MCF 10A (cell line): ENCODE measurements around the gene FOXR1. TPM values are rescaled to one million over a fixed set of nuclear protein-coding genes. Genes with fewer than 3 reads are reported as not detected.

Source experiments
- BruUV-seq: library from RNA; stranded (reverse); fragments of 400-500 nt; replicated peaks from 2 replicates; lab custom pipeline; 2021; lab: Mats Ljungman, UMichigan
- CTCF ChIA-PET: fragments of 300-600 bp; sonication (Branson Sonifier 250); formaldehyde crosslinking; extraction: SDS; loops from one replicate; lab custom pipeline; 2021; ENCODE audit warnings: antibody characterized with exemption, inconsistent platforms; lab: Yijun Ruan, JAX
- POLR2A ChIA-PET: fragments of 300-600, 350-650 bp; sonication (Branson Sonifier 250); formaldehyde crosslinking; extraction: SDS; loops from one replicate; lab custom pipeline; 2020; ENCODE audit warnings: antibody characterized with exemption, inconsistent platforms; lab: Yijun Ruan, JAX
- DNase-seq: peaks from one replicate; pipeline ENCODE4 v3.0.0-alpha.2; 2018; ENCODE audit not compliant: unreplicated experiment
- H3K27ac Mint-ChIP-seq: one replicate; pipeline ENCODE4 v1.8.0; 2022; ENCODE audit warnings: mild to moderate bottlenecking, low read depth, mixed read lengths; ENCODE audit not compliant: unreplicated experiment
- H3K27me3 Mint-ChIP-seq: one replicate; pipeline ENCODE4 v1.8.0; 2022; ENCODE audit warnings: mixed read lengths; ENCODE audit not compliant: insufficient read depth, unreplicated experiment
- H3K36me3 Mint-ChIP-seq: one replicate; pipeline ENCODE4 v1.8.0; 2022; ENCODE audit warnings: mild to moderate bottlenecking, moderate library complexity, mixed read lengths; ENCODE audit not compliant: insufficient read depth, unreplicated experiment
- H3K4me1 Mint-ChIP-seq: one replicate; pipeline ENCODE4 v1.8.0; 2022; ENCODE audit warnings: mixed read lengths; ENCODE audit not compliant: insufficient read depth, unreplicated experiment
- H3K4me3 Mint-ChIP-seq: one replicate; pipeline ENCODE4 v1.8.0; 2022; ENCODE audit warnings: mild to moderate bottlenecking, moderate library complexity, mixed read lengths; ENCODE audit not compliant: unreplicated experiment
- H3K9me3 Mint-ChIP-seq: one replicate; pipeline ENCODE4 v1.8.0; 2022; ENCODE audit warnings: mixed read lengths; ENCODE audit not compliant: unreplicated experiment
- intact Hi-C: fragments of 100-400 bp; cut with micrococcal nuclease; formaldehyde crosslinking; loops from 2 replicates; pipeline ENCODE4 v1.14.1; 2022
- total RNA-seq: library from RNA; stranded (reverse); gene quantifications from 2 replicates; pipeline ENCODE4 v1.2.3, GENCODE V29; 2022
- TF ChIP-seq, protein P1 (sequence below): fragments of 200-600 bp; IDR thresholded peaks from one replicate; pipeline ENCODE4 v1.8.0; 2022; ENCODE audit warnings: antibody characterized with exemption, mild to moderate bottlenecking; ENCODE audit not compliant: unreplicated experiment

The FOXR1 gene
- total RNA-seq, 1 experiment from 2014 or later = not detected

DNA sequence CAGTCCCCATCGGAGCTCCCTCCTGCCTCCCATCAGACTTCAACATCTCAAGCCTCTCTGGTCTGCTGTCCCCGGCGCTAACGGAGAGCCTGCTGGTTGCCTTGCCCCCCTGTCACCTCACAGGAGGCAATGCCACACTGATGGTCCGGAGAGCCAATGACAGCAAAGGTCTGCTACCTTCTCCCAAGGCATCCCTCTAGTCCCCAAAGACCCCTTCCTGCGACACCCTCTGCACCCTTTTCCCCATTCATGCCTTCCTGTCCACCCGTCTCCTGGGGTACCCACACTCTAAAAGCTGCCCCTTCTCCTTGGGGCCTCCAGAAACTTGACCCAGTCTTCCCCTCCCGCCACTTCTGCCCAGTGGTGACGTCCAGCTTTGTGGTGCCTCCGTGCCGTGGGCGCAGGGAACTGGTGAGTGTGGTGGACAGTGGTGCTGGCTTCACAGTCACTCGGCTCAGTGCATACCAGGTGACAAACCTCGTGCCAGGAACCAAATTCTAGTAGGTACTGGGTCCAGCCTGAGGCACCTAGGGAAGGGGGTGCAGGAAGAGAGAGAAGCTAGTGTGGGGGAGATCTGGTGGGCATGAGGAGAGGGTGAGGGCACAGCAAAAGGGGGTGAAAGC is 14.6 kb upstream of the FOXR1 start:
- no peak for DNase-seq
- intact Hi-C loops = loop anchor here (1.0 to 5.0 kb wide), 6 partner anchors 28 to 350 kb away; partner anchors contain the start of gene PHLDB1
- no peak overlapping the region for H3K27ac Mint-ChIP-seq
- H3K36me3 Mint-ChIP-seq = no peaks in the 10 kb centered on the region
- no peaks in the 10 kb centered on the region for H3K9me3 Mint-ChIP-seq
- H3K27me3 Mint-ChIP-seq = peaks cover 12% of the 10 kb centered on the region
- peaks cover 8% of the 10 kb centered on the region for H3K4me1 Mint-ChIP-seq
- POLR2A ChIA-PET = interaction anchor here (0.6 to 1.7 kb wide), 3 partner anchors 13 to 166 kb away, joined by 3 to 4 read pairs (median 4); partner anchors contain the start of gene DDX6
- BruUV-seq = no TSS peak
- no peak overlapping the region for H3K4me3 Mint-ChIP-seq
- TF ChIP-seq, protein P1, sequence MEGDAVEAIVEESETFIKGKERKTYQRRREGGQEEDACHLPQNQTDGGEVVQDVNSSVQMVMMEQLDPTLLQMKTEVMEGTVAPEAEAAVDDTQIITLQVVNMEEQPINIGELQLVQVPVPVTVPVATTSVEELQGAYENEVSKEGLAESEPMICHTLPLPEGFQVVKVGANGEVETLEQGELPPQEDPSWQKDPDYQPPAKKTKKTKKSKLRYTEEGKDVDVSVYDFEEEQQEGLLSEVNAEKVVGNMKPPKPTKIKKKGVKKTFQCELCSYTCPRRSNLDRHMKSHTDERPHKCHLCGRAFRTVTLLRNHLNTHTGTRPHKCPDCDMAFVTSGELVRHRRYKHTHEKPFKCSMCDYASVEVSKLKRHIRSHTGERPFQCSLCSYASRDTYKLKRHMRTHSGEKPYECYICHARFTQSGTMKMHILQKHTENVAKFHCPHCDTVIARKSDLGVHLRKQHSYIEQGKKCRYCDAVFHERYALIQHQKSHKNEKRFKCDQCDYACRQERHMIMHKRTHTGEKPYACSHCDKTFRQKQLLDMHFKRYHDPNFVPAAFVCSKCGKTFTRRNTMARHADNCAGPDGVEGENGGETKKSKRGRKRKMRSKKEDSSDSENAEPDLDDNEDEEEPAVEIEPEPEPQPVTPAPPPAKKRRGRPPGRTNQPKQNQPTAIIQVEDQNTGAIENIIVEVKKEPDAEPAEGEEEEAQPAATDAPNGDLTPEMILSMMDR = no peak
- CTCF ChIA-PET = interaction anchor here (0.6 to 2.7 kb wide), 25 partner anchors 9 to 363 kb away, joined by 3 to 18 read pairs (median 4); no protein-coding TSS in a partner anchor

DNA sequence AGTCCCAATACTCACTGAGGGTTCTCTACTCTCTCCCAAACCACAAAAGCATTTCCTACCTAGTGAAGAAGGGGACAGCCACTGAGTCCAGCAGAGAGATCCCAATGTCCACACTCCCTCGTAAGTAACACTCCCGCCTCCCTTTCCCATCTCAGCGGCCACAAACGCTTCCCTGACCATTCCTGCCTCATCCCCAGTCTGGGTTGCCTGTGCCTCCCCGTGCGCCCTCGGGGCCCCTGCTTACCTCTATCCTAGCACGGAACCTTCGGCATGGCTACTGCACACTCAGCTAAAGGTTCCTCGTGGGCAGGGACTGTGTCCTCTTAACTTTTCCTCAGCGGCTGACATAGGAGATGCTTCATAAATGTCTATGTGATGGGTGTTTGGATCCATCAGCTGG is 14.0 kb upstream of the FOXR1 start:
- ChIA-PET CTCF (interaction anchor here (0.6 to 2.7 kb wide), 24 partner anchors 9 to 362 kb away, joined by 3 to 18 read pairs (median 4); no protein-coding TSS in a partner anchor), POLR2A (interaction anchor here (1.4 to 1.7 kb wide), 2 partner anchors 29 to 167 kb away, joined by 4 read pairs; partner anchors contain the start of gene DDX6)
- H3K4me1 Mint-ChIP-seq = peaks cover 8% of the 10 kb centered on the region
- no peaks in the 10 kb centered on the region for H3K9me3 Mint-ChIP-seq
- H3K27ac Mint-ChIP-seq = no peak overlapping the region
- H3K27me3 Mint-ChIP-seq = peaks cover 12% of the 10 kb centered on the region
- no peak for DNase-seq
- TF ChIP-seq, protein P1 = no peak
- no peaks in the 10 kb centered on the region for H3K36me3 Mint-ChIP-seq
- no peak overlapping the region for H3K4me3 Mint-ChIP-seq
- BruUV-seq = no TSS peak
- intact Hi-C loops = loop anchor here (2.0 to 5.0 kb wide), 2 partner anchors 29 to 350 kb away; partner anchors contain the start of gene PHLDB1

DNA sequence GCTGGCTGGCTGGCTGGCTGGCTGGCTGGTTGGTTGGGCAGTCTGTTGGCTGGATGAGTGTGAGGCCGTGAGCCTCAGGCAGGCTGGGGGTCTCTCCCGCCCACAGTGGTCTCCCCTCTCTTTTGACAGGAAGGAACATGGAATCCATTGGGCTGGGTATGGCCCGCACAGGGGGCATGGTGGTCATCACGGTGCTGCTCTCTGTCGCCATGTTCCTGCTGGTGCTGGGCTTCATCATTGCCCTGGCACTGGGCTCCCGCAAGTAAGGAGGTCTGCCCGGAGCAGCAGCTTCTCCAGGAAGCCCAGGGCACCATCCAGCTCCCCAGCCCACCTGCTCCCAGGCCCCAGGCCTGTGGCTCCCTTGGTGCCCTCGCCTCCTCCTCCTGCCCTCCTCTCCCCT is 13.6 kb upstream of the FOXR1 start:
- ChIA-PET CTCF (interaction anchor here (0.6 to 2.7 kb wide), 12 partner anchors 8 to 363 kb away, joined by 3 to 18 read pairs (median 4); no protein-coding TSS in a partner anchor), POLR2A (no interaction called here)
- TF ChIP-seq, protein P1 = no peak
- Mint-ChIP-seq H3K27ac (no peak overlapping the region), H3K27me3 (peaks cover 12% of the 10 kb centered on the region), H3K36me3 (no peaks in the 10 kb centered on the region), H3K4me3 (no peak overlapping the region), H3K4me1 (peaks cover 8% of the 10 kb centered on the region), H3K9me3 (no peaks in the 10 kb centered on the region)
- no peak for DNase-seq
- BruUV-seq = no TSS peak
- intact Hi-C loops = loop anchor here (2.0 to 5.0 kb wide), 2 partner anchors 29 to 351 kb away; partner anchors contain the start of gene PHLDB1

DNA sequence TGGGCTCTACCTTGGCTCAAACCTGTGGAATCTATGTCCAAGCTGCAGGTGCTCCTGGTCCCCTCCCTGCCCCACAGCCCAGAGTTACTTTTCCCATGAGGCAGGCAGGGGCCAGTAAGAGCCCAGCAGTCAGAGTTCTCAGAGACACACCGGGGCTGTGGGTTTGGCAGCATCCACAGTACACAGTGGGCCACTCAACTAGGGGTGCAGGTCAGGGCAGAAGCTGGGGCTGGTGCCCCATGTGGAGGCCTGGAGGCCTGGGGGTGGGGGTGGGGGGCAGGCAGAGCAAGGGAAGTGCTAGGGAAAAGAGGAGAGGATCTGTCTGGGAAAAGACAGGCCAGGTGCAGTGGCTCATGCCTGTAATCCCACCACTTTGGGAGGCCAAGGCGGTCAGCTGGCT is 13.0 kb upstream of the FOXR1 start:
- TF ChIP-seq, protein P1 = no peak
- Mint-ChIP-seq H3K27me3 (peaks cover 12% of the 10 kb centered on the region), H3K4me1 (peaks cover 8% of the 10 kb centered on the region), H3K36me3 (no peaks in the 10 kb centered on the region), H3K9me3 (no peaks in the 10 kb centered on the region), H3K4me3 (no peak overlapping the region), H3K27ac (no peak overlapping the region)
- no peak for DNase-seq
- ChIA-PET POLR2A (interaction anchor here (1.1 kb wide), 1 partner anchor 168 kb away, joined by 3 read pairs; the partner anchor contains the start of gene DDX6), CTCF (interaction anchor here (0.7 to 2.7 kb wide), 2 partner anchors 28 to 89 kb away, joined by 3 to 14 read pairs; no protein-coding TSS in a partner anchor)
- intact Hi-C loops = loop anchor here (5.0 kb wide), 1 partner anchor 351 kb away; the partner anchor contains the start of gene PHLDB1
- BruUV-seq = no TSS peak
